A673 (cell line): Measurements from ENCODE around the gene SOX4.

Experiments
- CTCF ChIP-seq: fragments of 300-800, 200-600 bp; sonication (generic); conservative IDR thresholded peaks from 2 replicates; pipeline ENCODE4 v1.5.1; 2017; ENCODE audit warnings: low read depth, mild to moderate bottlenecking, antibody characterized with exemption, low read length, moderate library complexity, mixed read lengths
- EZH2 ChIP-seq: fragments of 200-600 bp; sonication (generic); IDR thresholded peaks from 2 replicates; pipeline ENCODE4 v1.6.1; 2017; ENCODE audit warnings: borderline replicate concordance, low read depth, mild to moderate bottlenecking, mixed read lengths, antibody characterized with exemption, low read length; ENCODE audit not compliant: poor library complexity, severe bottlenecking

- no peak for TF ChIP-seq CTCF
- no peak for TF ChIP-seq EZH2
Observed at GRCh38 chr6:21628160-21628559, 34.6 kb downstream of the SOX4 start.
